ENCODE data around the gene MTX1.
"Not testable (repeated sequence)": the region's sequence is repeated elsewhere in the genome, so short reads cannot be mapped to it uniquely, and the experiment has no call there.

Gene MTX1

GRCh38 chr1:155207806-155208540, 522 bp upstream of the MTX1 start, which contains the start of gene THBS3:
TSS of gene THBS3 (minus strand) at chr1:155207897. CDS start at chr1:155207876, 21 bp downstream.
- no peak for DNase-seq (ENCODE audit: low read depth in 2 of 2)

DNA sequence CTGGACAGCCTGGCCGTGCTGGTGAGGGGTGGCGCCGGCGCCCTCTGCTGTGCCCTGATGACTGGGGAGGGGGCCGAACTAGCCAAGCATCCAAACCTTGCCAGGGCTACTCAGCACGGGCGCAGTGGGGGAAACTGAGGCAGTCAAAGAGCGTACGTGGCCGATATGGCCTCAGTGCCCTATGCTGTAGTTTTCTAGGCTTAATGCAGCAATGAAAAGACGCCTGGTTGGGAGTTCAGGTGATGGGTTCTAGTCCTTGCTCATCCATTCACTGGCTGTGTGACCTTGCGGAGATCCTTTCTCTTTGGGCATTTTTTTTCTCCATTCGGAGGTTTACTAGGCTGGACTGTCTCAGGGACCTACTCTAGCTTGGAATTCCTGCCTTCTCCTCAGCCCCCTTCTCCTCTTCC, 822 bp downstream of the MTX1 start:
- DNase-seq (ENCODE audit: low read depth in 2 of 2), result no peak

- DNase-seq (ENCODE audit: low read depth in 2 of 2), result no peak
Observed at GRCh38 chr1:155210314-155211104, 2.0 kb downstream of the MTX1 start.

GRCh38 chr1:155211381-155212050, 3.0 kb downstream of the MTX1 start:
- not testable (repeated sequence) for DNase-seq (ENCODE audit: low read depth in 2 of 2)

DNA sequence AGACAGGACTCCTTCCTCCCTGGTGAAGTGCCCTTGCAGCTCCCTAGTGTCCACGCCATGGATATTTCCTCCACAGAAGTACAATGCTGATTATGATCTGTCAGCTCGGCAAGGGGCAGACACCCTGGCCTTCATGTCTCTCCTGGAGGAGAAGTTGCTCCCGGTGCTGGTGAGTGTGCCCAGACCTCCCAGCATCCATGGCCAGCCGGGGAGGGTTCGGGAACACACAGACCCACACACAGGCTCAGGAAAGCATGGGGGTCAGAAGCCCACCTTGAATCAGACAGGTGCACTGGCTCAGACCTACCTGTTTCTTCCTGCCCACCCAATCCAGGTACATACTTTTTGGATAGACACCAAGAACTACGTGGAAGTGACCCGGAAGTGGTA, 3.6 kb downstream of the MTX1 start:
- DNase-seq (ENCODE audit: low read depth in 2 of 2), result not testable (repeated sequence)

DNA sequence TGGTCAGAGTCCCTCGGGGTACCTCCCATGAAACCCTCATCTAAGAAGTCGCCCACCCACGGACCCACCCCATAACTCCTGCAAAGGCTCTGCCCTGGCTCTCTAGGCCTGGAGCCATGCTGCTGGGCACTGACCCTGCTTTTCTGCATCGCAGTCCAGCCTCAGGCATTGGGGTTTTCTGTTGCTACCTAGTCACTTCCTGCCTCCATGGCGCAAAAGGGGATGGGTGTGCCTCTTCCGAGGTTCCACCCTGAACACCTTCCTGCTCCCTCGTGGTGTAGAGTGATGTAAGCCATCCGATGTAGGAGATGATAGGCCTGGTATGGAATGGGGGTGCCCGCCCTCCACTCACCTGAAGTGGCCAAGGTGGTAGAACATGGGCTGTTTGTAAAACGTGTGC, 6.2 kb downstream of the MTX1 start:
- DNase-seq (ENCODE audit: low read depth in 2 of 2), result not testable (repeated sequence)

- no peak for DNase-seq (ENCODE audit: low read depth in 2 of 2)
Observed at GRCh38 chr1:155218854-155219591, 10.5 kb downstream of the MTX1 start.

DNA sequence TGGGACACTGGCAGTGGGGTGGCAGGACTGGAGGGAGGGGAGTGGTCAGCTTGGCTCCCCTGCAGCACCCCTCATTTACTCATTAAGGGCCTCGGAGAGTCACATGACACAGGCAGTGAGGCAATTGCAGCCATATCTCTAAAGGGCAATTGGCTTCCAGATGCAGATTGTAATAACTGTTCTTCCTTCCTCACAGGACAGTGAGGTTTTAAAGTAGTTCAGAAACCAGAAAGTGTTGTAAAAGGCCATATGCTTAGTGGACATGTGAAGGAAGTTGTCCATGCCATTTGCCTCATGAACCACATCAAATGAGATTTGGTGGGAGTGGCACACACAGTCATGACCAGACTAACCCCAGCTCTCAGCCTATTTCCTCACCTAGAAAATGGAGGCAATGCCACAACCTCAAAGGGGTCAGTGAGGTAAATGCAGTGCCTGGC, 11.1 kb downstream of the MTX1 start:
- DNase-seq (ENCODE audit: low read depth in 2 of 2), result no peak

DNA sequence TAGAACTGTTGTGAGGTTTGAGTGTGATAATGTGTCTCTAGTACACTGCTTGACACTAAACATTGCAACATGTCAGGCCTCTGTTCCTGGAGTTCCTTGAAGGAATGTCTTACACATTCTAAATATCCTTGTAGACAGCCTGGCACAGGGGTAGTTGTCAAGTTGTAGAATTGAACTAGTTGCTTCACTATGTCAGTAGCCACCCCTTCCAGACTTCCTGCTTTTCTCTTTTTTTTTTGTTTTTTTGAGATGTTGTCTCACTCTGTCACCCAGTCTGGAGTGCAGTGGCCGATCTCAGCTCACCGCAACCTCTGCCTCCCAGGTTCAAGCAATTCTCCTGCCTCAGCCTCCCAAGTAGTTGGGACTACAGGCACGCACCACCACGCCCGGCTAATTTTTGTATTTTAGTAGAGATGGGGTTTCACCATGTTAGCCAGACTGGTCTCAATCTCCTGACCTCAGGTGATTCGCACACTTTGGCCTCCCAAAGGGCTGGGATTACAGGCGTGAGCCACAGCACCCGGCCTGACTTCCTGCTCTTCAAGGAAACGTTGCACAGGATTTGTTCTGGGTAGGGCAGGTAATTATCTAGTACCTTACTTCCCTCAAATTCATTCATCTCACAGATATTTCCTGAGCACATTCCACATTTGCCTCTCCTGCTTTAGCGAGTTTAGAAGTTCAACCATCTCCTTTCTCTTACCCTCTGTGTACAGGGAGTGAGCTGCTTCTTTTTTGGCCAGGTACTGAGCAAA, 11.9 kb downstream of the MTX1 start:
- not testable (repeated sequence) for DNase-seq (ENCODE audit: low read depth in 2 of 2)

- no peak for DNase-seq (ENCODE audit: low read depth in 2 of 2)
Observed at GRCh38 chr1:155223047-155223446, 14.6 kb downstream of the MTX1 start.

DNA sequence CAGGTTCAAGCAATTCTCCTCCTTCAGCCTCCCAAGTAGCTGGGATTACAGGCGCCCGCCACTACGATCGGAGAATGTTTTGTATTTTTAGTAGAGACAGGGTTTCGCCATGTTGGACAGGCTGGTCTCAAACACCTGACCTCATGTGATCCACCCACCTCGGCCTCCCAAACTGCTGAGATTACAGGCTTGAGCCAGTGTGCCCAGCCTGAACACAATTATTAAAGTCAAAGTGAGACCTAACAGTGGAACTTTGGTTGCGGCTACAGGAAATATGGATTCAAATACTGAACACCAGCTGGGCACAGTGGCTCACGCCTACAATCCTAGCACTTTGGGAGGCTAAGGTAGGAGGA, 16.9 kb downstream of the MTX1 start:
- DNase-seq (ENCODE audit: low read depth in 2 of 2), result not testable (repeated sequence)

- DNase-seq (ENCODE audit: low read depth in 2 of 2), result peak in 1 of 2 experiments; percentile 60
Observed at GRCh38 chr1:155226188-155226909, 17.9 kb downstream of the MTX1 start.

GRCh38 chr1:155226910-155227260, 18.4 kb downstream of the MTX1 start:
- no peak for DNase-seq (ENCODE audit: low read depth in 2 of 2)

GRCh38 chr1:155227261-155228095, 19.0 kb downstream of the MTX1 start:
- peak; percentile 98 to 99 for DNase-seq (ENCODE audit: low read depth in 2 of 2)

- DNase-seq (ENCODE audit: low read depth in 2 of 2), result no peak
Observed at GRCh38 chr1:155228096-155228427, 19.6 kb downstream of the MTX1 start.

GRCh38 chr1:155231302-155231701, 22.8 kb downstream of the MTX1 start:
- not testable (repeated sequence) for DNase-seq (ENCODE audit: low read depth in 2 of 2)

DNA sequence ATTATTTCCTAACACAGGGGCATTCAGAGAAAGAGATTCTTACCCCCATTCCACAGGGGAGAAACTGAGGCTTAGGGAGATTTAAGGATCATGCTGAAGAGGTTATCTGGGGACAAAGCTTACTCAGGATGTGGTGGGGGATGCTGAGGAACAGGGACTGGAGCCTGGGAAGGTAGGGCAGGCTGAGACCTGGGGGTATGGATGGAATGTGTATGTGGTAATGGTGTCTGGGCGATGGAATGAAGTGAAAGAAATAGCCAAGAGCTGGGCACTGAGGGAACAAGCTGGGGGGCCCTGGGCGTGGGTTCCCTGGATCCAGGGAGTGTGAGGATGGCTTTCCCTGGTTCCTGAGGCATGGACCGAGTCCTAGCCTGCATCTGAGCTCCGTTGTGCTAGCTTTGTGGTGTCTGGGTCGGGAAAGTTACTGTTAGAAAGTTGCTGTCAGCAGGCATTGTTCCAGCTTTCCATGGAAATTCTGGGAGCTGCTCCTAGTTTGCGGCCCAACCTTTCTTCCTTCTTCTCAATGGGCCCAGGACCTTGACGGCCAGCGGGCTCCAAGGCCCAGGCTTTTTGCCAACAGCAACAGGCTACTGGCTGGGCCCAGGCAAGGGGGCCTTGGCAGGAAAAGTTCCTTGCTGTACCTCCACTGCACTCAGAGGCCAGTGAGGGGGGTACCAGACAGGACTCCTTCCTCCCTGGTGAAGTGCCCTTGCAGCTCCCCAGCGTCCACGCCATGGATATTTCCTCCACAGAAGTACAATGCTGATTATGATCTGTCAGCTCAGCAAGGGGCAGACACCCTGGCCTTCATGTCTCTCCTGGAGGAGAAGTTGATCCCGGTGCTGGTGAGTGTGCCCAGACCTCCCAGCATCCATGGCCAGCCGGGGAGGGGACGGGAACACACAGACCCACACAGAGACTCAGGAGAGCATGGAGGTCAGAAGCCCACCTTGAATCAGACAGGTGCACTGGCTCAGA, 23.8 kb downstream of the MTX1 start:
- DNase-seq (ENCODE audit: low read depth in 2 of 2), result not testable (repeated sequence)

DNA sequence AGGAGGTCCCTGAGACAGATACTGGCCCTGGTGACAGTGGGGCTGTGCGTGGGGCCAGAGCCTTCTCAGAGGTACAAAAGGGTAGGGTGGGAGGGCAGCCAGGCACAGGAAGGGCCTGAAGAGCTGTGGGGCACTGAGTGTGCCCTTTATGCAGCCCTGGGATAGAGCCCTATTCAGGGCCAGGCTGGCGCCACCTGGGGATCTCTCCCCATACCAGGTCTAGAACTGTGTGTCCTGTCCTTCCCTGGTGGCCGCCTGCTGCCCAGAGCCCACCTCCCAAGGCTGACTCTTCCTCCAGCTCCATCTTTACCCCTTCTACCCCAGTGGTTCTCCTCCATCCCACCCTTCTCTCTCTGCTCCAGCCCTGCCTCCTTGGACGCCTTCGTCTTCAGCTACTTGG, 25.0 kb downstream of the MTX1 start:
- DNase-seq (ENCODE audit: low read depth in 2 of 2), result not testable (repeated sequence)
